MCF 10A (cell line): Measurements from ENCODE around the gene HIVEP1. TPM values are rescaled to one million over a fixed set of nuclear protein-coding genes. Genes with fewer than 3 reads are reported as not detected.
"Not testable (repeated sequence)": the region's sequence is repeated elsewhere in the genome, so short reads cannot be mapped to it uniquely, and the experiment has no call there.

Experiments
- BruUV-seq: library from RNA; stranded (reverse); fragments of 400-500 nt; replicated peaks from 2 replicates; lab custom pipeline; 2021; lab: Mats Ljungman, UMichigan
- CTCF ChIA-PET: fragments of 300-600 bp; sonication (Branson Sonifier 250); formaldehyde crosslinking; extraction: SDS; loops from one replicate; lab custom pipeline; 2021; ENCODE audit warnings: antibody characterized with exemption, inconsistent platforms; lab: Yijun Ruan, JAX
- POLR2A ChIA-PET: fragments of 300-600, 350-650 bp; sonication (Branson Sonifier 250); formaldehyde crosslinking; extraction: SDS; loops from one replicate; lab custom pipeline; 2020; ENCODE audit warnings: antibody characterized with exemption, inconsistent platforms; lab: Yijun Ruan, JAX
- DNase-seq: peaks from one replicate; pipeline ENCODE4 v3.0.0-alpha.2; 2018; ENCODE audit not compliant: unreplicated experiment
- H3K27ac Mint-ChIP-seq: one replicate; pipeline ENCODE4 v1.8.0; 2022; ENCODE audit warnings: mild to moderate bottlenecking, low read depth, mixed read lengths; ENCODE audit not compliant: unreplicated experiment
- H3K27me3 Mint-ChIP-seq: one replicate; pipeline ENCODE4 v1.8.0; 2022; ENCODE audit warnings: mixed read lengths; ENCODE audit not compliant: insufficient read depth, unreplicated experiment
- H3K36me3 Mint-ChIP-seq: one replicate; pipeline ENCODE4 v1.8.0; 2022; ENCODE audit warnings: mild to moderate bottlenecking, moderate library complexity, mixed read lengths; ENCODE audit not compliant: insufficient read depth, unreplicated experiment
- H3K4me1 Mint-ChIP-seq: one replicate; pipeline ENCODE4 v1.8.0; 2022; ENCODE audit warnings: mixed read lengths; ENCODE audit not compliant: insufficient read depth, unreplicated experiment
- H3K4me3 Mint-ChIP-seq: one replicate; pipeline ENCODE4 v1.8.0; 2022; ENCODE audit warnings: mild to moderate bottlenecking, moderate library complexity, mixed read lengths; ENCODE audit not compliant: unreplicated experiment
- H3K9me3 Mint-ChIP-seq: one replicate; pipeline ENCODE4 v1.8.0; 2022; ENCODE audit warnings: mixed read lengths; ENCODE audit not compliant: unreplicated experiment
- CTCF ChIP-seq: fragments of 200-600 bp; IDR thresholded peaks from one replicate; pipeline ENCODE4 v1.8.0; 2022; ENCODE audit warnings: antibody characterized with exemption, mild to moderate bottlenecking; ENCODE audit not compliant: unreplicated experiment
- intact Hi-C: fragments of 100-400 bp; cut with micrococcal nuclease; formaldehyde crosslinking; loops from 2 replicates; pipeline ENCODE4 v1.14.1; 2022
- total RNA-seq: library from RNA; stranded (reverse); gene quantifications from 2 replicates; pipeline ENCODE4 v1.2.3, GENCODE V29; 2022

HIVEP1 gene
- total RNA-seq, 1 experiment from 2014 or later: 19.1 TPM

GRCh38 chr6:12174878-12175277 is 162.8 kb downstream of the HIVEP1 start:
- no peaks in the 10 kb centered on the region for H3K9me3 Mint-ChIP-seq
- H3K4me1 Mint-ChIP-seq: no peaks in the 10 kb centered on the region
- POLR2A ChIA-PET: interaction anchor here (0.6 to 1.1 kb wide), 2 partner anchors 10 to 16 kb away, joined by 3 read pairs; no protein-coding TSS in a partner anchor
- no peak overlapping the region for H3K27ac Mint-ChIP-seq
- TF ChIP-seq CTCF: no peak
- peak; percentile 19 for DNase-seq
- intact Hi-C loops: no loop called here
- no peak overlapping the region for H3K4me3 Mint-ChIP-seq
- no peaks in the 10 kb centered on the region for H3K36me3 Mint-ChIP-seq
- no peaks in the 10 kb centered on the region for H3K27me3 Mint-ChIP-seq
- CTCF ChIA-PET: no interaction called here
- BruUV-seq: no TSS peak

DNA sequence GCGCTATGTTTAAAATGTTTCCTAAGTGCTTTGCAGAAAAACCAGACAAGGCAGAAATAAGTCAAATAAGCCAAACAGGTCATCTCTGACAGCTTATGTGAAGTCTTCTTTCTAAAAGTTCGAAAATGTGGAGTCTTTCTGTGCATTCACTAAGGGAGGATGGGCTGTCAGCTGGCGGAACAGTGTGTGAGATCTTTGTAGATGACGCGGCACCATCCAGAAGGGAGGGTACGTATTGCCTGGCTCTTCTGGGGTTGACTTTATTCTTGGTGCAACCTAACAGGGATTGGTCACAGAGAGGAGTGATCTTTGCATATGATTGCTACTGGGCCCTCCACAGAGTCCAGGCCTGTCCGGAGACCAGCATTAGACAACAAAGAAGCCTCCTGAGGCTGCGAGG is 163.5 kb downstream of the HIVEP1 start:
- BruUV-seq: no TSS peak
- Mint-ChIP-seq H3K27ac (no peak overlapping the region), H3K27me3 (no peaks in the 10 kb centered on the region), H3K36me3 (no peaks in the 10 kb centered on the region), H3K4me1 (no peaks in the 10 kb centered on the region), H3K9me3 (no peaks in the 10 kb centered on the region), H3K4me3 (no peak overlapping the region)
- CTCF ChIA-PET: interaction anchor here (0.6 kb wide), 1 partner anchor 87 kb away, joined by 4 read pairs; no protein-coding TSS in a partner anchor
- POLR2A ChIA-PET: interaction anchor here (1.1 kb wide), 1 partner anchor 9 kb away, joined by 3 read pairs; no protein-coding TSS in a partner anchor
- TF ChIP-seq CTCF: no peak
- no peak for DNase-seq
- intact Hi-C loops: no loop called here

GRCh38 chr6:12176782-12177181 is 164.7 kb downstream of the HIVEP1 start:
- H3K27me3 Mint-ChIP-seq, H3K4me3 Mint-ChIP-seq, POLR2A ChIA-PET, BruUV-seq, H3K36me3 Mint-ChIP-seq, H3K27ac Mint-ChIP-seq, H3K9me3 Mint-ChIP-seq, intact Hi-C loops, DNase-seq, H3K4me1 Mint-ChIP-seq: not testable (repeated sequence)
- CTCF ChIA-PET: interaction anchor here (0.9 to 1.5 kb wide), 2 partner anchors 57 to 110 kb away, joined by 3 to 5 read pairs; no protein-coding TSS in a partner anchor

GRCh38 chr6:12178521-12178920 is 166.4 kb downstream of the HIVEP1 start:
- Mint-ChIP-seq H3K27ac (no peak overlapping the region), H3K27me3 (no peaks in the 10 kb centered on the region), H3K4me3 (no peak overlapping the region), H3K9me3 (no peaks in the 10 kb centered on the region), H3K4me1 (peaks cover 9% of the 10 kb centered on the region), H3K36me3 (no peaks in the 10 kb centered on the region)
- BruUV-seq: no TSS peak
- ChIA-PET POLR2A (no interaction called here), CTCF (interaction anchor here (0.6 to 1.5 kb wide), 2 partner anchors 24 to 37 kb away, joined by 3 to 4 read pairs; no protein-coding TSS in a partner anchor)
- DNase-seq: no peak
- intact Hi-C loops: no loop called here
- TF ChIP-seq CTCF: no peak
